GM20431 (cell line): ENCODE data around the gene ZNF835.
"Not testable (repeated sequence)": the region's sequence is repeated elsewhere in the genome, so short reads cannot be mapped to it uniquely, and the experiment has no call there.

Source experiments
- in situ Hi-C: fragments of 300-500 bp; cut with MseI, MboI; formaldehyde crosslinking; loops from one replicate; pipeline ENCODE4 v1.15.0; 2020; ENCODE audit warnings: low sequenced_read_pairs; ENCODE audit not compliant: unreplicated experiment

The ZNF835 gene

GRCh38 chr19:56671613-56671994 lies at the start of gene ZNF835:
ZNF835 (minus strand) TSS chr19:56671757; CDS start chr19:56665198, 6,559 bp downstream.
- in situ Hi-C loops: no loop called here

DNA sequence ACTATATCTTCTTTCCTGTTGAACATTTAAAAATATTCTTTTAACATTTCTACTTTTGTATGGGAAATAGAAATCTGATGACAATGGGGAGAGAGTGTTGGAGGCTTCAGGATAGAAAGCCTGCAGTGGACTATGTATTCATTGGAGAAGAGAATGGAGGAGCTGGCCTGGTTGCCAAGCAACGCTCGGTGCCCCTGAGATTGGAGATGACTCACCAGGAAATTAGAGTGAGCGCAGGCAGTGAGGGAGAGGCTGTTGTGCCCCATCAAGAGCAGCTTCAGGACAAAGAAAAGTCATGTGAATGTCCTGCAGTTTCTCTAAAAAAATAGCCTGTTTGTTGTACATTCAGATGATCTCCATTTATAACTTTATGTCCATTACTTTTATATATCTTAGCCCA lies 48.7 kb upstream of the ZNF835 start:
- in situ Hi-C loops: no loop called here

DNA sequence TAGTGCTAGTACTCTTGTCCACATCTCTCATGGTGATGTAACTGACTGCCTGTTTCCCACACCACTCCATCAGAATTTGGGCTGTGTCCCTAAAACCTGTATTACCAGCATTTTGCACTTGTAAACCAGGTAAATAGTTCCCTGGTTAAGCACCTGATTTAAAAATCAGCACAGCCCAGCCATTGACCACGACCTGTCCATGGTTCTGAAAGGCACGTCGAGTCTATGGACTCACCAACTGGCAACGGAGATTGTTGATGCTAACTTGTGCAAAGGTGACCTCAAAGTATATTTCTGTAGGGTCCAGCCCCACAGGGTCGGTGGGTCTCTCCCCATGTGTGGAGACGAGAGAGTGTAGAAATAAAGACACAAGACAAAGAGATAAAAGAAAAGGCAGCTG lies 46.7 kb upstream of the ZNF835 start:
- in situ Hi-C loops: no loop called here

GRCh38 chr19:56712611-56713276 lies 41.2 kb upstream of the ZNF835 start:
- in situ Hi-C loops: no loop called here

DNA sequence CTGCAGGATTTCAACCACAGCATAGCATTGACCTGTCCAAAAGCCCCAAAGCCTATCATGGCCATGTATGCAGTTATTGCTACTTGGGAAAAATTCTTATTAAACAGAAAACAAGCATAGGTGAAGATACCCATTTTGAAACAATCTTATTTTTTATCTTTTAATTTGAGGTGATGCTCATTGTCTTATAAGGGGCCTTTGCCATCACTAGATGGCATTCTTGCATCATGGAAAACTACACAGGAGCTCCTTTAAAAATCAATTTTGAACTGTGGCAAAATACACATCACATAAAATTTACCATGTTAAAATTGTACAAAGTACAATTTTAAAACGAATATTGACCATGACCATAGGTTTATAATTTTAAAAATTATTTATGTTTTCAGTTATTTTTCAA lies 38.9 kb upstream of the ZNF835 start:
- in situ Hi-C loops: no loop called here

DNA sequence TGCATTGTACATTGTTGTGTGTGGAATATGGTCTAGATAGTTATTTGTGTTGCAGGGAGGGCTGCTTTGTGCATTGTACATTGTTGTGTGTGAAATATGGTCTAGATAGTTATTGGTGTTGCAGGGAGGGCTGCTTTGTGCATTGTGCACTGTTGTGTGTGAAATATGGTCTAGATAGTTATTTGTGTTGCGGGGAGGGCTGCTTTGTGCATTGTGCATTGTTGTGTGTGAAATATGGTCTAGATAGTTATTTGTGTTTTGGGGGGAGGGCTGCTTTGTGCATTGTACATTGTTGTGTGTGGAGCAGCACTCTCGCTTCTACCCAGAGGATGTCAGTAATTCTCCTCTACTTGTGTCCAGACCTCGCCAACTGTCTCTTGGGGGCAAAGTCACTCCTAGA lies 36.3 kb upstream of the ZNF835 start:
- in situ Hi-C loops: no loop called here

DNA sequence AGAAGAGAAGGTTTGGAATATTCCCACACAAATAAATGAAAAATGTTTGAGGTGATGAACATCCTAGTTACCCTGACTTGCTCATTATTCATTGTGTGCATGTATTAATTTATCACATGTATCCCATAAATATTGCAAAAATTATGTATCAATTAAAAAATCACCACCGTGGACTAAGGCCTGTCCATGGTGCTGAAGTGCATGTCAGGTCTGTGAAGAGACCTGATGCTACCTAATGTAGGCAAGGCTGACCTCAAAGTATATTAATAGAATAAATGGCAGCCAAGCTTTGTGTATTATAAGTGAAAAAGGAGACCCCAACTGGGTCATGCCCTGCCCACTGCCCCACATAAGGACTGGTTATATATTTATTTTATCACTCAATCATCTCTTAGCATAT lies 34.4 kb upstream of the ZNF835 start:
- in situ Hi-C loops: no loop called here

GRCh38 chr19:56701895-56702294 lies 30.3 kb upstream of the ZNF835 start:
- in situ Hi-C loops: no loop called here

GRCh38 chr19:56699552-56699951 lies 28.0 kb upstream of the ZNF835 start:
- in situ Hi-C loops: no loop called here

- in situ Hi-C loops: no loop called here
Observed at GRCh38 chr19:56692206-56692895, 20.8 kb upstream of the ZNF835 start.

DNA sequence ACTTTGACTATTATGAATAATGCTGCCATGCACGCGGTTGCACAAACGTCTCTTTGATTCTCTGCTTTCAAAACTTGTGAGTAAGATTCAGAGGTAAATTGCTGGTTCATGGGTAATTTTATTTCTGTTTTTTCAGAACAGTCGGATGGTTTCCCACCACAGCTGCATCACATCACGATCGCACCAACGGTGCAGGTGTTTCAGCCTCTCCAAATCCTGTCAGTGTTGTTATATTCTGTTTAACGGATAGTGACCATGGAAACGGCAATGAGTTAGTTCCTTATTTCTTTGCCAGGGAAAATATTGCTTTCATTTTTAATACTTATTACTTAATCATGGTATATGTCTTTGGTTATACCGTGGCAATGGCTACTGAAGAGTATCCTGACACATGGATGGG lies 19.1 kb upstream of the ZNF835 start:
- in situ Hi-C loops: no loop called here

DNA sequence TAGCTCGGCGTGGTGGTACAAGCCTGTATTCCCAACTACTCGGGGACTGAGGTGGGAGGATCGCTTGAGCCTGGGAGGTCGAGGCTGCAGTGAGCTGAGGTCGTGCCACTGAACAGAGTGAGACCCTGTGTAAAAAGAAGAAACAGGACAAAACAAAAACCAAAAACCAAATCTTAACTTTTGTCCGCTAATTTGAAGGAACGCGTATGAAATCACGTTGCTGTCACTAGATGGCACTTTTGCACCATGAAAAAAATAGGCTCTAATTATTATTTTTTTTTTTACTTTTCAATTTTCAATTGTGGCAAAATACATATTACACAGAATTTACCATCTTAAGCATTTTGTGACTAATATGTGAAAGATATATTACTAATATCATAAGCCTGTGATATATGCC lies 17.6 kb upstream of the ZNF835 start:
- in situ Hi-C loops: no loop called here

DNA sequence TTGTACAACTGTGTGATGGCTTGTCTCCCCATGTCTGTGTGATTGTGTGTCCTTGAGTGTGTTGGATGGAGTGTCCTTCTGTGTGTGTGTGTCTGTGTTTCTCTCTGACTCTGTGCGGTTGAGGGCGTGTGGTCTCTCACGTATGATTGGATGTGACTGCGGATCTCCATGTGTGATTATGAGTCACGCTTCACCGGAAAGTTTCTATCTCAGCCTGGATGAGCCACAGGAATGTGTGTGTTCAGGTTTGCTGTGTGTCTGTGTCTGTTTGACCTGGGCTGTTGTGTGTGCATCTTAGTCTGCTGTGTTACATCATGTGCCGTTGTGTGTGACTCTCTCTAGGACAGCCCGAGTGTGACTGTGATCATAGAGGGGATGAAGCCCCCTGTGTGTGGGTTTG lies 15.5 kb upstream of the ZNF835 start:
- in situ Hi-C loops: no loop called here

DNA sequence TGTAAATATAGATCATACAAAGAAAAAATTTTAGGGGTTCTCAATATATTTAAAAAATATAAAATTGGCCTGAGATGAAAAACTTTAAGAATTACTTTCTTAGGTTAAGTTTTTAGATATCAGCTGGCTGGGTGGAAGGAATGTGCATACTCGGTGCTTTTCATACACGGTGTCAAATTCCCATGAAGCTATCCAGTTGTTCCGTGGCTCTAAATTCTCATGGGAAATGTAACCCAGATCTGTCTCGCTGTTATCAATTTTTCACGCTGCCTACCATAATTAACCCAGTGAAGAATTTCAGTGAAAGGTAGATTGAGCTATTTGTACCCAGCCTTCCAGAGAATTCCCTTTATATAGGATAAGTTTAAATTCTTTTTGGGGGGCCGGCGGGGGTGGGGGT lies 11.6 kb upstream of the ZNF835 start:
- in situ Hi-C loops: no loop called here

DNA sequence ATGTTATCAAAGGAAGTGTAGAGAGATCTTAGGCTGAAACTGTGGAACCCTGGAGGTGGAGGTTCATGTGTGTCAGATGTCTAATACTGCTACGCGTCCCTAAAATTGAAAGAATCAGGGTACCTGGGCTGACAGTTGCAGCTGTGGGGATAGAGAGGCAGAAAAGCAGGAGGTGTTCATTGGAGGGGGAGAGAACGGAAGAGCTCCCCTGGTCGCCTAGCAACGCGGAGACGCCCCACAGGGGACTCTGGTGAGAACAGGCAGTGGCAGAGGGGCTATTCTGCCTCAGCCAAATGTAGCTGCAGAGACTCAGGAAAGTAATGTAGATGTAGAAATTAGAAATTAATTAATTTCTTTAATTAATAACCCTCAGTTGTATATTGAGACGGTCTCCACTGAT lies 10.1 kb upstream of the ZNF835 start:
- in situ Hi-C loops: no loop called here

DNA sequence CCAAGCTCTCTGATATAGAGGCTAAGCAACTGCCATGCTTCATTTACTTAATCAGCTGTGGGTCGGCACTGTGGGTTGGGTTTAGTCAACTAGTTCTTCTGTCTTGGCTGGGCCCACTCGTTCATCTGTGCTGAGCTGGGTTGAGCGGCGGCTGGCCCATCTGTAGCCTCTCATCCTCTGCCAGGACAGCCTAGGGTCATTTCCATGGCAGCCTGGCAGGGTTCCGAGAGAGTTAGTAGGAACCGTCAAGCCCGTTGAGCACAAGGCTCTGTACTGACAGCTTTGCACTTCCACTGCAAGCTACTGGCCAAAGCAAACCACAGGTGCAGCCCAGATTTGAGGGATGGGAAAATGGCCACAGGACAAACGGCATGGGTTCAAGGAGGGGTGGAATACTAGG lies 6.6 kb upstream of the ZNF835 start:
- in situ Hi-C loops: no loop called here

DNA sequence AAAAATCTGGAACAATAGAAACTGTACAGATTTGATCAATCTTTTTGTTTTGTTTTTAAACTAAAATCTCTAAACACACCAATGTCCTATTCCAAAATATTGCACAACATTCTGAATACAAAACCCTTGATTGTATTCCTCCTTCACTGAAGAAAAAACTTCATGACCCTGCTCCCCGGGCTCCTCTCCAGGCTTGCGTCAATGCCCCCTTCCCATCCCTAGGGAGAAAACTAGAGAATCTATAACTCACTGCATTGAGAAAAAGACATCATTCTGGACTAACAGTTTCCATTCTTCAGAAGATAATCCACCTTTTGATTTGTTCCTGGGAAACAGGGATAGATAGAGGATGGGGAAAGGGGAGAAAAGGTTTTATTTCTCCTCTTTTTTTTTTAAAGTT lies 1.1 kb upstream of the ZNF835 start:
- in situ Hi-C loops: not testable (repeated sequence)

DNA sequence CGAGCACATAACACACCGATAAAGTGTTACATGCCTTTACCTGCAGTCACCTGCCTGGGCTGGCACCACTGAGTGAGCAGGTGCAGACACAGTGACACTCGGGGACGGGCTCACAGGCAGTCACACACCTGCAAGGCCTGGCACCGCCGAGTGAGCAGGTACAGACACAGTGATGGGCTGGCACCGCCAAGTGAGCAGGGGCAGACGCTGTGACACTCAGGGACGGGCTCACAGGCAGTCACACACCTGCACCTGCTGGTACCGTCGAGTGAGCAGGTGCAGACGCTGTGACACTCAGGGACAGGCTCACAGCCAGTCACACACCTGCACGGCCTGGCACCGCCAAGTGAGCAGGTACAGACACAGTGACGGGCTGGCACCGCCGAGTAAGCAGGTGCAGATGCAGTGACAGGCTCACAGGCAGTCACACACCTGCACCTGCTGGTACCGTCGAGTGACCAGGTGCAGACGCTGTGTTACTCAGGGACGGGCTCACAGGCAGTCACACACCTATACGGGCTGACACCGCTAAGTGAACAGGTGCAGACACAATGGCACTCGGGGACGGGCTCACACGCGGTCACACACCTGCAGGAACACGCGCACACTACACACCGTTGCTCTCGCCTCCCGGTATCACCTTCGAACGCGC lies 470 bp downstream of the ZNF835 start:
- in situ Hi-C loops: no loop called here

DNA sequence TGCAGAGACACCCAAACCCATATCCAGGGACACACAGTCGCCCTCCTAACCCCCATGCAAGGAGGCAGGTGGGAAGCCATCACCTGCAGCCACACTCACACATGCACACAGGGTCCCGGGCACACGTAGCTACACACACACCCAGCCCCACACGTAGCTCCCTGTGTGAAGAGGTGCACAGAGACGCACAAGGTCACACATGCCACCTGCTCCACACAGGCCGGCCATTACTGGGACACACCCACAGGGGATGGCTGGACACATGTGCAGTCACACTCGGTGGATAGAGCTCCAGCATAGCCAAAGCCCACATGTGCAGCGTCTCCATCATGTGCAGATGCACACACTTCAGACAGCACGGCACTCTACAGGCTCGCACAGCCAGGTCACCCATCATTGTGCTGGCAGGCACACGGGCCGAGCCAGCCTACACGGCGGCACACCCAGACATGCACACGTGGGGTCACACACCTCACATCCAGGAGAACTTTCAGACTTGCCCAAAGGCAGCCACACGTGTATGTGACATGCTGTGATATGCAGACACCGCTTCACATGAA lies 1.1 kb downstream of the ZNF835 start:
- in situ Hi-C loops: no loop called here

DNA sequence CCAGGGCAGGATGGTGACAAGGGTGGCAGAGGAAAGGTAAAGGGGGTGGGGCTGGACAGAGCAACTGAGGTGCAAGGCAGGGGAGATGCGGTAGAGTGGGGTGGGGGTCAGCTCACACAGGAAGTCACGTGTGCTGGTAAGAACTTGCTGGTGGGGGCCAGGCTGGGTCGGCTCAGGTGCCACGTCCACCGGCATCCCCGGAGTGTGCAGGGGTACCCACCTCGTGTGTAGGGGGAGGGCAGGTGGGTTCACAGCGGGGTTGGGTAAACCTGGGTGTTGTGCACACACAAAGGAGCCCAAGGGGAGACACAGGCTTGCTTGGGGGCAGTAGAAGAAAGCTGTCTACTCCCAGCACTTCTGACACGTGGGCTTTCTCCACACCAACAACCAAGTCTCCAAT lies 2.9 kb downstream of the ZNF835 start:
- in situ Hi-C loops: no loop called here

DNA sequence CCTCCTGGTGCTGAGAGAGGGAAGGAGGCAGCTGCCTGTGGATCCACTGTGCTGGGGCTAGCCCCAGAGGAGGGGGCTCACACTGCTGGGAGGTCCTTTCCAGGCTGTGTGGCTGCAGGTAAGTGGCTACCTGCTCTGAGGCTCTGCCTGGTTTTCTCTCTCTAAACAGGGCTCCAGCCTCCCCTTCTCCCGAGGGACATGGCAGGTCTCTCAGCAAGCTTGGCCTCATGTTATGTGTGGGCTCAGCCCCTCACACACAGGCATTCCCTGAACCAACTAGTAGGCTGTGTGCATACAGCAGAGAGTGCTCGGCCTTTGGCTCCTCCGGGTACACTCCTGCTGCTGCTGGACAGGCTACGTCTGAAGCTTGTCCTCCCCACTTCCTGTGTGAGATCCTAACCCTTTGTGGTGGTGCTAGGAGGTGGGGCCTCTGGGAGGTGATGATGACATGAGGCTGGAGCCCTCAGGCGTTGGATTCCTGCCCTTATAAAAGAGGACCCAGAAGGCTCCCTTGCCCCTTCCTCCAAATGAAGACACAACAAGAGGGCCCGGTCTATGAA lies 4.2 kb downstream of the ZNF835 start:
- in situ Hi-C loops: no loop called here
